Activated CD4-positive, alpha-beta T cell treated with anti-CD3 and anti-CD28 coated beads for 24 hours (primary cell): ENCODE data around the gene KBTBD8.

ENCODE experiments used
- DNase-seq, 2 donors: peaks; one replicate each; pipeline ENCODE4 v3.0.0-alpha.2; 2020; ENCODE audit warnings: low read depth in 2 of 2

KBTBD8 gene

GRCh38 chr3:67034371-67034770, 36.3 kb downstream of the KBTBD8 start:
- no peak for DNase-seq

GRCh38 chr3:67037615-67038014, 39.5 kb downstream of the KBTBD8 start:
- DNase-seq = no peak

- DNase-seq = no peak
Measured at GRCh38 chr3:67044295-67044694, 46.2 kb downstream of the KBTBD8 start.

GRCh38 chr3:67044955-67045354, 46.8 kb downstream of the KBTBD8 start:
- no peak for DNase-seq

GRCh38 chr3:67045711-67046465, 47.8 kb downstream of the KBTBD8 start:
- DNase-seq = no peak

GRCh38 chr3:67047051-67047450, 48.9 kb downstream of the KBTBD8 start:
- no peak for DNase-seq

GRCh38 chr3:67048067-67048714, 50.1 kb downstream of the KBTBD8 start:
- no peak for DNase-seq

GRCh38 chr3:67048715-67049074, 50.6 kb downstream of the KBTBD8 start:
- DNase-seq = no peak

GRCh38 chr3:67059443-67059842, 61.3 kb downstream of the KBTBD8 start:
- DNase-seq = no peak
